GM12878 (cell line): ENCODE data around the gene GRIK1. TPM values are rescaled to one million over a fixed set of nuclear protein-coding genes. Genes with fewer than 3 reads are reported as not detected.

Source experiments
- ATAC-seq: fragments of 200-7000 bp; cut with Tn5 transposase; 3 replicates; pipeline ENCODE4 v1.9.1; 2020; ENCODE audit warnings: mild to moderate bottlenecking, moderate library complexity
- BruUV-seq: library from RNA; stranded (reverse); fragments of 400-500 nt; replicated peaks from 2 replicates; lab custom pipeline; 2021; lab: Mats Ljungman, UMichigan
- CTCF ChIA-PET: fragments of 300-600 bp; sonication (Branson Sonifier 250); formaldehyde crosslinking; extraction: SDS; loops from one replicate; lab custom pipeline; 2021; ENCODE audit warnings: inconsistent platforms; lab: Yijun Ruan, JAX
- POLR2A ChIA-PET: fragments of 350-600 bp; formaldehyde crosslinking; extraction: SDS; loops from one replicate; lab custom pipeline; 2021; ENCODE audit warnings: inconsistent platforms; lab: Charles Lee
- RAD21 ChIA-PET: fragments of 300-600 bp; sonication (Branson Sonifier 250); formaldehyde crosslinking; loops from one replicate; lab custom pipeline; 2023; ENCODE audit warnings: antibody characterized with exemption; ENCODE audit not compliant: unreplicated experiment; lab: Charles Lee
- SMC1A ChIA-PET: fragments of 300-600 bp; sonication (Branson Sonifier 250); formaldehyde crosslinking; loops from one replicate; lab custom pipeline; 2023; ENCODE audit not compliant: unreplicated experiment, uncharacterized antibody; lab: Charles Lee
- DNase-seq: peaks from one replicate; pipeline ENCODE4 v3.0.0-alpha.2; 2011; ENCODE audit warnings: low read depth, low spot score
- FAIRE-seq: peaks from 3 replicates; lab custom pipeline; 2011; peaks lifted over from hg19 to GRCh38; lab: Jason Lieb, UNC
- H2AFZ ChIP-seq: 2 replicates; pipeline ENCODE4 v1.6.0; 2011; ENCODE audit warnings: low read depth, low read length, control low read depth; ENCODE audit not compliant: control insufficient read depth
- H3K27ac ChIP-seq: 2 replicates; pipeline ENCODE4 v1.5.1; 2011; ENCODE audit warnings: control low read depth; ENCODE audit not compliant: control insufficient read depth, insufficient read depth
- H3K27me3 ChIP-seq, 2 experiments: replicated peaks in 1 of 2; 2 replicates each; pipeline versions ENCODE4 v1.6.0 to v1.6.1; 2011; ENCODE audit warnings: low read length in 1 of 2; ENCODE audit not compliant: control insufficient read depth in 2 of 2, insufficient read depth in 2 of 2
- H3K36me3 ChIP-seq, 2 experiments: 2 replicates each; pipeline ENCODE4 v1.5.1; 2011; ENCODE audit warnings: low read length in 1 of 2; ENCODE audit not compliant: control insufficient read depth in 2 of 2, insufficient read depth in 2 of 2
- H3K4me1 ChIP-seq: 2 replicates; pipeline ENCODE4 v1.6.1; 2011; ENCODE audit warnings: mild to moderate bottlenecking, low read length, moderate library complexity, mixed read lengths; ENCODE audit not compliant: control insufficient read depth, insufficient read depth
- H3K4me2 ChIP-seq: 2 replicates; pipeline ENCODE4 v1.6.0; 2011; ENCODE audit warnings: control low read depth; ENCODE audit not compliant: control insufficient read depth, insufficient read depth
- H3K4me3 ChIP-seq: fragments of 200-600 bp; sonication (generic); 2 replicates; pipeline ENCODE4 v1.5.1; 2016
- H3K79me2 ChIP-seq: 2 replicates; pipeline ENCODE4 v1.6.0; 2011; ENCODE audit warnings: low read length; ENCODE audit not compliant: control insufficient read depth, insufficient read depth
- H3K9ac ChIP-seq: 2 replicates; pipeline ENCODE4 v1.8.0; 2011; ENCODE audit warnings: low read length, control low read depth, mixed read lengths; ENCODE audit not compliant: control insufficient read depth, insufficient read depth
- H3K9me3 ChIP-seq: replicated peaks from 3 replicates; pipeline ENCODE4 v1.5.1; 2011; ENCODE audit warnings: mild to moderate bottlenecking, low read length; ENCODE audit not compliant: control insufficient read depth, insufficient read depth
- H4K20me1 ChIP-seq: 2 replicates; pipeline ENCODE4 v1.6.0; 2011; ENCODE audit not compliant: control insufficient read depth, insufficient read depth
- ATF2 ChIP-seq: IDR thresholded peaks from 2 replicates; pipeline ENCODE4 v1.6.1; 2012; ENCODE audit warnings: low read length, inconsistent platforms
- BACH1 ChIP-seq: fragments of 450-650 bp; IDR thresholded peaks from 2 replicates; pipeline ENCODE4 v1.6.1; 2017; ENCODE audit warnings: mild to moderate bottlenecking, borderline replicate concordance
- BMI1 ChIP-seq: fragments of 450-650 bp; IDR thresholded peaks from 2 replicates; pipeline ENCODE4 v1.6.1; 2016; ENCODE audit warnings: mild to moderate bottlenecking, moderate library complexity, borderline replicate concordance
- BRCA1 ChIP-seq: IDR thresholded peaks from 2 replicates; pipeline ENCODE4 v1.6.1; 2011; ENCODE audit warnings: low read depth, low read length, improper control_type of control experiment
- CREM ChIP-seq: IDR thresholded peaks from 2 replicates; pipeline ENCODE4 v1.6.1; 2014; ENCODE audit warnings: antibody characterized with exemption, low read depth
- ETV6 ChIP-seq, 2 experiments: fragments of 450-650 bp in 1 of 2; IDR thresholded peaks in 1 of 2; conservative IDR thresholded peaks in 1 of 2; 2 replicates each; pipeline ENCODE4 v1.6.1; 2014; ENCODE audit warnings: antibody characterized with exemption in 1 of 2, borderline replicate concordance in 1 of 2, low read depth in 1 of 2, mild to moderate bottlenecking in 1 of 2, moderate library complexity in 1 of 2
- EZH2 ChIP-seq: IDR thresholded peaks from 2 replicates; pipeline ENCODE4 v1.6.1; 2012; ENCODE audit warnings: low read depth, mild to moderate bottlenecking, control low read depth, inconsistent platforms, low read length, borderline replicate concordance; ENCODE audit not compliant: control insufficient read depth
- IRF4 ChIP-seq: IDR thresholded peaks from 2 replicates; pipeline ENCODE4 v1.6.1; 2011; ENCODE audit warnings: low read depth, low read length
- MYC ChIP-seq: IDR thresholded peaks from 2 replicates; pipeline ENCODE4 v1.6.1; 2011; ENCODE audit warnings: mild to moderate bottlenecking, low read length, moderate library complexity, inconsistent platforms; ENCODE audit not compliant: insufficient read depth, insufficient replicate concordance, insufficient read length, severe bottlenecking
- NRF1 ChIP-seq: conservative IDR thresholded peaks from 2 replicates; pipeline ENCODE4 v1.6.1; 2011; ENCODE audit warnings: mild to moderate bottlenecking, low read depth, low read length, improper control_type of control experiment
- PAX8 ChIP-seq: fragments of 450-650 bp; IDR thresholded peaks from 2 replicates; pipeline ENCODE4 v1.6.1; 2017; ENCODE audit warnings: mild to moderate bottlenecking, moderate library complexity
- PBX3 ChIP-seq: IDR thresholded peaks from 2 replicates; pipeline ENCODE4 v1.6.1; 2011; ENCODE audit warnings: mild to moderate bottlenecking, low read depth, low read length, moderate library complexity; ENCODE audit not compliant: insufficient replicate concordance
- RB1 ChIP-seq: fragments of 450-650 bp; formaldehyde crosslinking; IDR thresholded peaks from 2 replicates; pipeline ENCODE4 v1.6.1; 2017; ENCODE audit warnings: mild to moderate bottlenecking, borderline replicate concordance
- RCOR1 ChIP-seq: conservative IDR thresholded peaks from 2 replicates; pipeline ENCODE4 v1.6.1; 2012; ENCODE audit warnings: low read depth, low read length, improper control_type of control experiment
- ZBTB11 ChIP-seq: fragments of 450-650 bp; formaldehyde crosslinking; IDR thresholded peaks from 2 replicates; pipeline ENCODE4 v1.5.0; 2022; ENCODE audit warnings: mild to moderate bottlenecking, missing genetic modification characterization
- WGBS: methylation state at CpG from one replicate; pipeline ENCODE4 v1.1.6; 2016; ENCODE audit warnings: low lambda C conversion rate; ENCODE audit not compliant: insufficient replicate concordance, insufficient coverage; ENCODE audit errors: missing lambda C conversion rate; 5-methylcytosine and 5-hydroxymethylcytosine counted together
- in situ Hi-C: fragments of 300-500 bp; cut with MboI; formaldehyde crosslinking; loops from 9 replicates; pipeline ENCODE4 v1.14.3; 2018; ENCODE audit warnings: mixed read lengths
- intact Hi-C: fragments of 100-400 bp; cut with micrococcal nuclease; formaldehyde crosslinking; loops from one replicate; pipeline ENCODE4 v1.14.2; 2022; ENCODE audit not compliant: unreplicated experiment
- polyA plus RNA-seq, 11 experiments: library from polyadenylated mRNA; depleted of rRNA in 4 of 11; unstranded in 6 of 11; stranded (reverse) in 5 of 11; fragments of >200 nt; fragmentation: Nextera tagmentation in 4 of 11; fragmentation: Illumina TruSeq in 1 of 11; extraction: Ambion mirVana in 4 of 11; extraction: Trizol in 1 of 11; gene quantifications; 1 replicate in 1 of 11; 2 replicates in 10 of 11; pipeline versions ENCODE4 v1.2.1 to v1.2.3, GENCODE V29; 2011 to 2016; ENCODE audit warnings: inconsistent platforms in 2 of 11, missing spikeins in 2 of 11, low read depth in 1 of 11
- total RNA-seq, 4 experiments: library from RNA; depleted of rRNA in 3 of 4; stranded (reverse); fragments of >200 nt in 3 of 4; fragmentation: Illumina TruSeq in 1 of 4; extraction: Trizol in 1 of 4; gene quantifications; 2 replicates each; pipeline versions ENCODE4 v1.2.1 to v1.2.3, GENCODE V29; 2013 to 2021
- TF ChIP-seq, protein P1 (sequence below): fragments of 450-650 bp; IDR thresholded peaks from 2 replicates; pipeline ENCODE4 v1.6.1; 2018; ENCODE audit warnings: borderline replicate concordance, mild to moderate bottlenecking; ENCODE audit not compliant: partially characterized antibody

GRIK1 gene
- total and polyA plus RNA-seq, 10 of the 15 experiments (the other 5 are each of a cell fraction or from before 2014, with no cell fraction given): 0.05 to 0.13 (median 0.09) TPM; not detected in 7

- intact Hi-C loops (no loop called here), in situ Hi-C loops (no loop called here)
- H3K9me3 ChIP-seq: no peaks in the 10 kb centered on the region
- POLR2A ChIA-PET: no interaction called here
- no peak overlapping the region for H2AFZ ChIP-seq
- RAD21 ChIA-PET: no interaction called here
- CTCF ChIA-PET: no interaction called here
- ATAC-seq: no peak
- no peaks in the 10 kb centered on the region for H3K4me1 ChIP-seq
- no peaks in the 10 kb centered on the region for H4K20me1 ChIP-seq
- no peaks in the 10 kb centered on the region for H3K79me2 ChIP-seq
- no peak for FAIRE-seq
- DNase-seq: no peak
- SMC1A ChIA-PET: no interaction called here
- no peak overlapping the region for H3K4me2 ChIP-seq
- BruUV-seq: no TSS peak
- no peaks in the 10 kb centered on the region for H3K27me3 ChIP-seq
- no peak overlapping the region for H3K27ac ChIP-seq
- no peak for TF ChIP-seq IRF4
- TF ChIP-seq BMI1: no peak
- TF ChIP-seq BACH1: no peak
- no peak for TF ChIP-seq ZBTB11 (CRISPR knock-in tag)
- no peak for TF ChIP-seq PBX3
- TF ChIP-seq CREM: no peak
- no peak for TF ChIP-seq ETV6 (conservative IDR thresholded peaks at IDR 0.05 in 1 of 2, IDR thresholded peaks at IDR 0.05 in 1 of 2; ENCODE audit: borderline replicate concordance in 1 of 2, low read depth in 1 of 2)
- no peak for TF ChIP-seq RB1
- no peak for TF ChIP-seq ATF2
- TF ChIP-seq, protein P1, sequence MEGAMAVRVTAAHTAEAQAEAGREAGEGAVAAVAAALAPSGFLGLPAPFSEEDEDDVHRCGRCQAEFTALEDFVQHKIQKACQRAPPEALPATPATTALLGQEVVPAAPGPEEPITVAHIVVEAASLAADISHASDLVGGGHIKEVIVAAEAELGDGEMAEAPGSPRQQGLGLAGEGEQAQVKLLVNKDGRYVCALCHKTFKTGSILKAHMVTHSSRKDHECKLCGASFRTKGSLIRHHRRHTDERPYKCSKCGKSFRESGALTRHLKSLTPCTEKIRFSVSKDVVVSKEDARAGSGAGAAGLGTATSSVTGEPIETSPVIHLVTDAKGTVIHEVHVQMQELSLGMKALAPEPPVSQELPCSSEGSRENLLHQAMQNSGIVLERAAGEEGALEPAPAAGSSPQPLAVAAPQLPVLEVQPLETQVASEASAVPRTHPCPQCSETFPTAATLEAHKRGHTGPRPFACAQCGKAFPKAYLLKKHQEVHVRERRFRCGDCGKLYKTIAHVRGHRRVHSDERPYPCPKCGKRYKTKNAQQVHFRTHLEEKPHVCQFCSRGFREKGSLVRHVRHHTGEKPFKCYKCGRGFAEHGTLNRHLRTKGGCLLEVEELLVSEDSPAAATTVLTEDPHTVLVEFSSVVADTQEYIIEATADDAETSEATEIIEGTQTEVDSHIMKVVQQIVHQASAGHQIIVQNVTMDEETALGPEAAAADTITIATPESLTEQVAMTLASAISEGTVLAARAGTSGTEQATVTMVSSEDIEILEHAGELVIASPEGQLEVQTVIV: no peak
- TF ChIP-seq EZH2: no peak
- TF ChIP-seq NRF1: no peak
- no peak for TF ChIP-seq MYC
- TF ChIP-seq RCOR1: no peak
- TF ChIP-seq BRCA1: no peak
- TF ChIP-seq PAX8: no peak
- no peak overlapping the region for H3K9ac ChIP-seq
- H3K36me3 ChIP-seq: no peaks in the 10 kb centered on the region
- no peak overlapping the region for H3K4me3 ChIP-seq
- WGBS: 93% methylated on average over 4 of the region's 4 CpGs
Observed at GRCh38 chr21:29680273-29680672, 259.5 kb downstream of the GRIK1 start.
